ENCODE results near the gene KIAA1755. TPM values are rescaled to one million over a fixed set of nuclear protein-coding genes. Genes with fewer than 3 reads are reported as not detected.
A peak's percentile ranks its signal among the peaks of the same experiment; 100 is the strongest.
"Not testable (repeated sequence)": the region's sequence is repeated elsewhere in the genome, so short reads cannot be mapped to it uniquely, and the experiment has no call there.

KIAA1755 gene
- total RNA-seq, 1 donor from 2014 or later: 5.3 TPM

GRCh38 chr20:38294076-38294591, 33.6 kb upstream of the KIAA1755 start:
- intact Hi-C loops (cut with micrococcal nuclease): no loop called here
- ATAC-seq (no peak), DNase-seq (no peak)

DNA sequence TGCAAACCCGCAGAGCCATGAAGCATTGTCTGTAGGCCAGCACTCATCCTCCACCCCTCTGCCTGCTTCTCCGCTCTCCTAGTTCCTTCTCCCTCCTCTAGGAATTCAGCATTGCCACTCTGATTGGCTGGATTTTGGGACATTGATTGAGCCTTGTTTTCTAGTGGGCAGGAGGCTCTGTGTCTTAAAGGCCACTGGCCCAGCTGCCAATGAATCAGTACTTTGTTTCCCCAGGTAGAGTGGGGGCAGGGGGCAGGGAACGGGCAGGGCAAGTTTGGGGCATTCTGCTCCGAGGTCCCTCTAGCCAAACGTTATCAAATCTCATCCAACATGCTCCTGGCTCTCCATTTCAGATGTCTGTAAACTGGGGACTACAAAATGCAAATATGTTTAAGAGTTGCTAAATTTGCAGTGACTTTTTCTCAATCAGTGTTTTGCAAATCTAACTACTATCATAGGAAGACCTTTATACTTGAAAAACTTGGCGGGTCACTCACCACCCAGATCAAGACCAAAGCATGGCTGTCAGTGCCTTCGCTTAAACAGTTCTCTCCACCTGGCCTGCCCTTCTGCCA, 33.0 kb upstream of the KIAA1755 start:
- DNase-seq (no peak), ATAC-seq (no peak)
- intact Hi-C loops (cut with micrococcal nuclease): no loop called here

GRCh38 chr20:38291966-38292365, 31.4 kb upstream of the KIAA1755 start:
- intact Hi-C loops (cut with micrococcal nuclease): no loop called here
- no peak for ATAC-seq
- no peak for DNase-seq

- DNase-seq: peak; percentile 72
- ATAC-seq: peak; percentile 76
- intact Hi-C loops (cut with micrococcal nuclease): no loop called here
Measured at GRCh38 chr20:38290829-38291814, 30.6 kb upstream of the KIAA1755 start.

DNA sequence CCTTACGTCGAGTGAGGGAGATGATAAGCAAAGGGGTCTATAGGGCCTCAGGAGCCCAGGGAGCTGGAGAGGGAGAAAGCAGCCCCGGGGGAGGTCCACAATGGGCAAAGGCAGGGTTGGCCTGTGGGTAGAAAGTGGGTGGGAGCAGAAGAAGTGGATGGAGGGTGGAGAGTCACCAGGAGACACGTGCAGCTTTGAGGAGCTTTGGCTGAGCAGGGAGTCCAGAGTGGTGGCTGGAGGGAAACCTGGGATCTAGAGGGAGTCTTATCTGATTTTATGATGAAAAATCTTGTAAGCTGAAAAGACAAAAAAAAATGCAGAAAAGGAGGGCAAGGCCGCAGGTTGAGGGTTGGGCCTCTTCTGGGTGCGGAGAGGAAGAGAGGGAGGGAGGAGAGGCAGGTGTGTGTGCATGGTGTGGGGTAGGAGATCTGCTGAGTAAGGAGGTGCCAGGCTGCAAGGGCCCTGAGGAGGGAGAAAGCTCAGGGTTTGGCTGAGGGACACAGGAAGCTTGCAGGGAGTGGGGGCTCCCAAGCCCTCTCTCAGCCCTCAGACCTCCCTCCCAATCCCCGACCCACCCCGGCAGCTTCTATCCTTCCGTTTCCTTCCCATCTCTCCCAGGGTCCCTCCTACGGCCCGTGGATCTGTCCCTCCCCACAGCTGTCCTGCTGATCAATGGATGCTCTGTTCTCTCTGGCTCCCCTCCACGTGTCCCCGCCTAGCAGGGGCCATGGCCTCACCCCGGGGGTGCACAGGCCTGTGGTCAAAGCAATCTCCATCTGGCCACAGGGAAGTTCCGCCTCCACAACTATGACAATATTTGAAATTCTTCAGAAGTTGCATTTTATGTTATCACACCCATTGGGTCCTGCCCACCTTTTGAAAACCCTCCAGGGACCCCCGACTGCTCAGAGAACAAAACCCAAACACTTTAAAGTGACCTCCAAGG, 26.3 kb upstream of the KIAA1755 start:
- intact Hi-C loops (cut with micrococcal nuclease): no loop called here
- ATAC-seq (peak; percentile 86), DNase-seq (peak; percentile 66)

DNA sequence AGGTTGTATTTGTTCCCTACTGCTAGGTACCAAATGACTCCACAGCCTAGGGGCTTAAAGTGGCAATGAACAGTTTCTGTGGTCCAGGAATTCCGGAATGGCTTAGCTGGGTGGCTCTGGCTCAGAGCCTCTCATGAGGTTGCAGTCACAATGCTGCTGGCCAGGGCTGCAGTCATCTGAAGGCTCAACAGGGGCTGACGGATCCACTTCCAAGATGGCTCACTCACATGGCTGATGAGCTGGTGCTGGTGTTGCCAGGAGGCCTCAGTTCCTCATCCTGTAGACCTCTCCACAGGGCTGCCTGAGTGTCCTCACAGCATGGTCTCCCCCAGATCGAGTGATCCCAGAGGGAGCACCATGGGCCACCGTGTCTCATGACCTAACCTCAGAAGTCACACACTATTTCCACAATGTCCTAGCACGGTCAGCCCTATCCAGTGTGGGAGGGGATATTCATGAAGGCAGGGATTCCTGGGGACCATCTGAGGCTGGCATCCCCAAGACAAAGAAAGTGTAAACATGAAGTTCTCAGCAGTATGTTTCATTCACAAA, 24.4 kb upstream of the KIAA1755 start:
- ATAC-seq: no peak

GRCh38 chr20:38284066-38284650, 23.6 kb upstream of the KIAA1755 start:
- ATAC-seq; intact Hi-C loops (cut with micrococcal nuclease); DNase-seq: not testable (repeated sequence)

More for the DNA sequence above, 24.4 kb upstream of the KIAA1755 start:
- no peak for DNase-seq
- intact Hi-C loops (cut with micrococcal nuclease): no loop called here

DNA sequence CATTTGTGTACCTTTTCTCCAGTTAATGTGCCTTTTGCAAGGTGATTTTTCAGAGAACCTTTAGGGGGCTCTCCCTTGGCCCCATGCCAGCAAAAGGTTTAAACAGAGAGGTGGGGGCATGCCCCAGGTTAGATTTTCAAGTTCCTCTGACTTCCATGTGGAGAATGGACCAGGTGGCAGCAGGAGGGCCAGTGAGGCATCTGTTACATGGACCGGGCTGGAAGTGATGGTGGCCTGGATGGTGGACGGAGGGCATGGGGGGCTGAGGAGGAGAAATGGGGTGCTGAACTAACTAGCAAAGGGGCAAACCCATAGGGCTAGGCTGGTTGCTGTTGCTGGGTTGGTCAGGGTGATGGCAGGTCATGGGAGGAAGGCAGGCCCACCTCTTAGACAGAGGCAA, 22.7 kb upstream of the KIAA1755 start:
- no peak for DNase-seq
- no peak for ATAC-seq
- intact Hi-C loops (cut with micrococcal nuclease): no loop called here

DNA sequence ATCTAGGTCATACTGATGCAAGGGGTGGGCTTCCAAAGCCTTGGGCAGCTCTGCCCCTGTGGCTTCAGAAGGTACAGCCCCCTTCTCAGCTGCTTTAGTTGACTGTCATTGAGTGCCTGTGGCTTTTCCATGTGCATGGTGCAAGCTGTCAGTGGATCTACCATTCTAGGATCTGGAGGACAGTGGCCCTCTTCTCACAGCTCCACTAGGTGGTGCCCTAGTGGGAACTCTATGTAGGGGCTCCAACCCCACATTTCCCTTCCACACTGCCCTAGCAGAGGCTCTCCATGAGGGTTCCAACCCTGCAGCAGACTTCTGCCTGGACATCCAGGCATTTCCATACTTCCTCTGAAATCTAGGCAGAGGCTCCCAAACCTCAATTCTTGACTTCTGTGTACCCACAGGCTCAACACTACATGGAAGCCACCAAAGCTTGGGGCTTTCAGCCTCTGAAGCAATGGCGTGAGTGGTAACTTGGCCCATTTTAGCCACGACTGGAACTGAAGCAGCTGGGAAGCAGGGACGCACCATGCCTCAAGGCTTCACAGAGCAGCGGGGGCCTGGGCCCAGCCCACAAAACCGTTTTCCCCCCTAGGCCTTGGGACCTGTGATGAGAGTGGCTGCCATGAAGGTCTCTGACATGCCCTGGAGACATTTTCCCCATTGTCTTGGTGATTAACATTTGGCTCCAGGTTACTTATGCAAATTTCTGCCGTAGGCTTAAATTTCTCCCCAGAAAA, 20.8 kb upstream of the KIAA1755 start:
- ATAC-seq; intact Hi-C loops (cut with micrococcal nuclease); DNase-seq: not testable (repeated sequence)

DNA sequence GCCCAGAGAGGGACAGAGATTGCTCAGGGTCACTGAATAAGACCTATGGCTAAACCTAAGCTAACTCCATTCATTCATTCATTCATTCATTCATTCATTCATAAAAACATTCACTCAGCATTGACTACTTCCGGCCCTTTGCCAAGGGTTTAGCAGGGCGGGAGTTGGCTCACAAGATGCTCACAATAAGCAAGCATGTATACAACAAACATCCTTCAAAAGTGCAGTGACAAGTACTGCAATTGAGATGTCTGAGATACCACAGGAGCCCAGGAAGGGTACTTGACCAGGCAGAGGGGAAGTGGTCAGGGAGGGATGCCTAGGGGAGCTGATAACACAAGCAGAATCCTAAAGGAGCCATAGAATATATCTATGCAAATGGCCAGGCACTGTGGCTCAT, 18.2 kb upstream of the KIAA1755 start:
- intact Hi-C loops (cut with micrococcal nuclease): no loop called here
- no peak for ATAC-seq
- DNase-seq: no peak

DNA sequence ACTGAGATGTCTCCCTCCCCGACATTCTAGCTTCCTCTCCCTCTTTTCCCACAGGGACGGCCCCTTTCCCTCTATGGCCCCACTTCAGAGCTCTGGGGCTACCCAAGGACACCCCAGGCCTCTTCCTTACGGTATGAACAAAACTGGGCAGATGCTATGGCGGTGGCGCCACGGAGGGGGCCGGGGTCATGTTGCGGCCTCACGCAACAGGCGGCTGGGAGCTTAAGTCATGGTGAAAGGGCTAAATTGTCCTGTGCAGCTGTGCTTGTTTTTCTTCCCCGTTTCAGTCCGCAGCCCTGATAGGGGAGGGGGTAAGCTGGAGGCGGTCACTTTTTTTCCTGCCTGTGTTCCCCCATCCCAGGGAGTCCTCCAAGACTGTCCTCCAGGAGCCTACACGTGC, 17.6 kb upstream of the KIAA1755 start:
- intact Hi-C loops (cut with micrococcal nuclease): no loop called here
- DNase-seq: no peak
- ATAC-seq: no peak

- ATAC-seq: no peak
- intact Hi-C loops (cut with micrococcal nuclease): no loop called here
Measured at GRCh38 chr20:38277691-38278090, 17.2 kb upstream of the KIAA1755 start.

GRCh38 chr20:38277285-38277684, 16.8 kb upstream of the KIAA1755 start:
- no peak for ATAC-seq
- intact Hi-C loops (cut with micrococcal nuclease): no loop called here
- DNase-seq: no peak

More at GRCh38 chr20:38277691-38278090, 17.2 kb upstream of the KIAA1755 start:
- no peak for DNase-seq

DNA sequence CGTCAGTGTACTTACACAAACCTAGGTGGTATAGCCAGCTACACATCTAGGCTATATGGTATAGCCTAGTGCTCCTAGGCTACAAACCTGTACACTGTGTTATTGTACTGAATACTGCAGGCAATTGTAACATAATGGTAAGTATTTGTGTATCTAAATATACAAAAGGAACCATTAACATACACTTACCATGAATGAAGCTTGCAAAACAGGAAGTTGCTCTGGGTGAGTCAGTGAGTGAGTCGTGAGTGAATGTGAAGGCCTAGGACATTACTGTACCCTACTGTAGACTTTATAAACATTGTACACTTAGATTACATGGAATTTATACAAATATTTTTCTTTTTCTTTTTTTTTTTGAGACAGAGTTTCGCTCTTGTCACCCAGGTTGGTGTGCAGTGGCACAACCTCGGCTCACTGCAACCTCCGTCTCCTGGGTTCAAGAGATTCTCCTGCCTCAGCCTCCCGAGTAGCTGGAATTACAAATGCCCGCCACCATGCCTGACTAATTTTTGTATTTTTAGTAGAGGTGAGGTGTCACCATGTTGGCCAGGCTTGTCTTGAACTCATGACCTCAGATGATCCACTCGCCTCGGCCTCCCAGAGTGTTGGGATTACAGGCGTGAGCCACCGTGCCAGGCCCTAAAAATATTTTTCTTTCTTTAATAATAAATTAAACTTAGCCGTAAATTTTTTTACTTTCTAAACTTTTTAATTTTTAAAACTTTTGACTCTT, 15.4 kb upstream of the KIAA1755 start:
- intact Hi-C loops (cut with micrococcal nuclease): no loop called here
- DNase-seq: no peak
- no peak for ATAC-seq

DNA sequence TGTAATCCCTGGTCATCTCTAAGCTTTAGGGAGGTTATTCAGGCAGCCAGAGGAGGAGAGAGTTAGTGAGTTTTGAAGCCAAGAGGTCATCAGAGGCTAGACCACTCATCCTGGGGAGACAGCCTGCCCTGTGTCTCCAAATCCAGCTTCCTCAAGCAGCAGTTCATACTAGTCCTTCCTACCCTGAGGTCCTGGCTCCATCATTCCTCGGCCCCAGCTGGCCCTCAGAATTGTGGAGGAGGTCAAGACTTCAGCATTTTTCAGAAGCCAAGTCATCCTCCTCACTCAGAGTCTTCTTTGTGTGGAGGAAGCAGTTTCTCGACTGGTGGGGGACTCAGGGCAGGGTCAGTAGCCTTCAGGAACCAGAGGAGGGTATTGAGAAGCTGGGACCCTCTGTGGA, 12.4 kb upstream of the KIAA1755 start:
- no peak for DNase-seq
- intact Hi-C loops (cut with micrococcal nuclease): no loop called here
- ATAC-seq: peak; percentile 34

DNA sequence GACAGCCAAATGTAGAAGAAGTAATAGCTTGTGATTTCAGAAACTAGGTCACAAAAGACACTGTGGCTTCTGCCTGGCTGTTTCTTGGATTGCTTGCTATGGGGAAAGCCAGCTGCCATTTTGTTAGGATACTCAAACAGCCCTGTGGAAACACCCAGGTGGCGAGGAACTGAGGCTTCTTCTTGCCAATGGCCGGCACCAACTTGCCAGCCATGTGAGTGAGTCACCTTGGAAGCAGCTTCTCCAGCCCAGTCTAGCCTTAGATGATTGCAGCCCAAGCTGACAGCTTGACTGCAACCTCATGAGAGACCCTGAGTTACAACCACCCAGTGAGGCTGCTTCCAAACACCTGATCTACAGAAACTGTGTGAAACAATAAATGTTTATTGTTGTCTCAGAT, 11.9 kb upstream of the KIAA1755 start:
- no peak for DNase-seq
- intact Hi-C loops (cut with micrococcal nuclease): no loop called here
- ATAC-seq: no peak

DNA sequence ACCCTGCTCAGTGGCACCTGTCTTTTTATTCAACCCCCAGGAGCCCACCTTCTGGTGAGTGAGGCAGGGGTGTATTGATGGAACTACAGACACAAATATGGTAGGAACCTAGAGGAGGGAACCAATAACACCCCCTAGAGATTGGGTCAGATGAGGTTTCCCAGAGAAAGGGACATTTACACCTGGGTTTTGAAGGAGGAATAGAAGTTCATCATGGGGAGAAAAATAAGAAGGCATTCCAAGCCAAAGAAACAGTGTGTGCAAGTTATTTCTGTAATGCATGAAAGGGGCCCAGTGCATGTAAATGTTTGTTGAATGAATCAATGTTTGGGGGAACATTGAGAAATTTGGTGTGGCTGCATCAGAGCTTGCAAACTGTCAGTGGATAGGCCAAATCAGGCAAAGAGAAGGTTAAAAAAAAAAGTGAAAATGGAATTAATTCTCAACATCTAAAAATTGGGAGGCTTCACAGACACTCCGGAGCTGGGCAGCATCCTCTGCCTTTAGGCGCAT, 11.1 kb upstream of the KIAA1755 start:
- ATAC-seq: no peak
- no peak for DNase-seq
- intact Hi-C loops (cut with micrococcal nuclease): no loop called here

All from left ventricle myocardium superior (tissue), 1 donor.